IPS-18c (cell line): Measurements from ENCODE around the gene F8.
"Not testable (repeated sequence)": the region's sequence is repeated elsewhere in the genome, so short reads cannot be mapped to it uniquely, and the experiment has no call there.

ENCODE experiments used
- H3K4me3 ChIP-seq: 2 replicates; pipeline ENCODE4 v1.7.0; 2013; ENCODE audit warnings: low read depth, mild to moderate bottlenecking, low read length, moderate library complexity; ENCODE audit not compliant: insufficient read depth
- H3K9me3 ChIP-seq: one replicate; pipeline ENCODE4 v1.6.1; 2013; ENCODE audit warnings: mild to moderate bottlenecking, low read length, moderate library complexity; ENCODE audit not compliant: control insufficient read depth, insufficient read depth

F8 gene

DNA sequence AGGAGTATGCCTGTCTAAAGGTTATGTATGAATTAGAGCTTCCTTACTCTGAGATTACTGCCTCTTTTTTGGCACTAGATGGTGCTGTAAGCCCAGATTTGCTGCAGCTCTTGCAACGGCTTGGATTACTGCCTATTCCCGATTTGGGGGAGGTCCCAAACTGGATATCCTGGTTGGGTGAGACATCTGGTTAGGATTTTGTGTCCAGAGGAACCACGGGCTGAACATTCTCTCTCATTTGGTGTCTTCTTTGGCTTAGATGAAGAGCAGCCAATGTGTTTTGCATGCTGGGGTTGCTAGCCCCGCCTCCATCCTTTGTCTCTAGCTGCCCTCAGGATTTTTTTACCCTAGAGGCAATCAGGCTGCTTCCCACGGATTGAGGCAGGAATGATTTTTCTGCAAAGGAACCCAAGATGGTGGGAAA is 104.5 kb downstream of the F8 start:
- Histone ChIP-seq H3K9me3 (peaks cover 5% of the 10 kb centered on the region), H3K4me3 (peak overlapping the region; percentile 10; the same call in 1 of the 2 replicates)

DNA sequence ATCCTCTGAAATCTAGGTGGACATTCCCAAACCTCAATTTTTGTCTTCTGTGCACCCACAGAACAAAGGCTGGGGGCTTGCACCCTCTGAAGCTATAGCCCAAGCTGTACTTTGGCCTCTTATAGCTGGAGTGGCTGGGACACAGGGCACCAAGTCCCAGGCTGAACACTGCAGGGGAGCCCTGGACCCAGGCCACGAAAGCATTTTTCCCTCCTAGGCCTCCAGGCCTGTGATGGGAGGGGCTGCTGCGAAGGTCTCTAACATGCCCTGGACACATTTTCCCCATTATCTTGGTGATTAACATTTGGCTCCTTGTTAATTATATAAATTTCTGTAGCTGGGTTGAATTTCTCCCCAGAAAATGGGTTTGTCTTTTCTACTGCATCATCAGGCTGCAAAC is 108.5 kb downstream of the F8 start:
- Histone ChIP-seq H3K9me3 (peaks cover 5% of the 10 kb centered on the region), H3K4me3 (no peak overlapping the region)

DNA sequence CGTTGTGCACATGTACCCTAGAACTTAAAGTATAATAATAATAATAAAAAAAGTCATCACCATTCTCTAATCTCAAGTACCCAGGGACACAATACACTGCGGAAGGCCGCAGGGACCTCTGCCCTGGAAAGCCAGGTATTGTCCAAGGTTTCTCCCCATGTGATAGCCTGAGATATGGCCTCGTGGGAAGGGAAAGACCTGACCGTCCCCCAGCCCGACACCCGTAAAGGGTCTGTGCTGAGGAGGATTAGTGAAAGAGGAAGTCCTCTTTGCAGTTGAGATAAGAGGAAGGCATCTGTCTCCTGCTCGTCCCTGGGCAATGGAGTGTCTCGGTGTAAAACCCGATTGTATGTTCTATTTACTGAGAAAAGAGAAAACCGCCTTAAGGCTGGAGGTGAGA is 112.0 kb downstream of the F8 start:
- not testable (repeated sequence) for H3K9me3 ChIP-seq, H3K4me3 ChIP-seq

DNA sequence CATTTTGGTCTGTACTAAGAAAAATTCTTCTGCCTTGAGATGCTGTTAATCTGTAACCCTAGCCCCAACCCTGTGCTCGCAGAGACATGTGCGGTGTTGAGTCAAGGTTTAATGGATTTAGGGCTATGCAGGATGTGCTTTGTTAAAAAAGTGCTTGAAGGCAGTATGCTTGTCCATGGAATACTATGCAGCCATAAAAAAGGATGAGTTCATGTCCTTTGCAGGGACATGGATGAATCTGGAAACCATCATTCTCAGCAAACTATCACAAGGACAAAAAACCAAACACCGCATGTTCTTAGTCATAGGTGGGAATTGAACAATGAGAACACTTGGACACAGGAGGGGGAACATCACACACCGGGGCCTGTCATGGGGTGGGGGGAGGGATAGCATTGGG is 112.5 kb downstream of the F8 start:
- H3K9me3 ChIP-seq, H3K4me3 ChIP-seq: not testable (repeated sequence)

DNA sequence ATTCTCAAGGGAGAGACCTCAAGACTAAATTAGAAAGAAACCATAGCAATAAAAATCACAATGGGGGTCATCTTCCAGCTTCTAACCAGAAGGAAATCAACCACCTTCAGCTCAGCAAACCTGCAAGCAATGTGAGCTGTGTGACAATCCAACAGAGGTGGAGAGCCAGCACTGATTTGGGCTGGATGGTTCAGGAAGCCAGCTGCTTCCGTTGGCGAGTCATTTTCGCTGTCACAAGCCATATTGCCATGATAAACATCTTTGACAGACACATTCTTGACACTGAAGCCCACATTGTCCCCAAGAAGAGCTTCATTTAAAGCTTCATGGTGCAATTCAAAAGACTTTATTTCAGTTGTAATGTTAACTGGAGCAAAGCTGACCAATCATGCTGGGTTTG is 113.7 kb downstream of the F8 start:
- Histone ChIP-seq H3K4me3 (no peak overlapping the region; the same call in 1 of the 2 replicates), H3K9me3 (peaks cover 7% of the 10 kb centered on the region)

DNA sequence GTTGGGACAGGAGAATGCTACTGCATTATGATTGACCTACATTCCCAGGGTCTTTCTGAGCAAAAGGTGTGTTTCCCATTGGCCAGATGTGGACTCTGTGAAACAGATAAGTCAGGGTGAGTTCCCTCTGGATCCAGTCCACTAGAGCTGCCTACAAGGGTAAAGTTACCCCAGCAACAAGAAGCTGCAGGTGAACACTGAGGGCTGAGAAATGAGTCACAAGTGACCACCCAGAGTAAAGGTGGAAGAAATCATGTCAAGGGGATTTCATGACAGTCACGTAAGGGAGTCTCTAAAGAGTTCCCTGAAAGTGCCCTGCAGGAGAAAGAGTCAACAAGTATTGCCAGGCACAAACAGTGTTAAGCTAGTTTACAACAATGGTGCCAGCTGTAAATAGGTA is 120.1 kb downstream of the F8 start:
- Histone ChIP-seq H3K4me3 (no peak overlapping the region), H3K9me3 (no peaks in the 10 kb centered on the region)

DNA sequence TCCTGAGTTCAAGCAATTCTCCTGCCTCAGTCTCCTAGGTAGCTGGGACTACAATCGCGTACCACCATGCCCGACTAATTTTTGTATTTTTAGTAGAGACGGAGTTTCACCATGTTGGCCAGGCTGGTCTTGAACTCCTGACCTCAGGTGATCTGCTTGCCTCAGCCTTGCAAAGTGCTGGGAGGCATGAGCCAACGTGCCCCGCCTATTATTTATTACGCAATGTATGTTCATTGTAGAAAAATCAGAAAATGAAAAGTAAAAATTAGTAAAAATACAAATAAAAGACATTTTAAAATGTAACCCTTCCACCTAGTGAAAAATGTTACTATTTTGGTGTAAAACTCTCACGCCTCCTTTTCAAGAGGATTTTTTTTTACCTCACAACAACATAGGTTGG is 122.2 kb downstream of the F8 start:
- H3K4me3 ChIP-seq: no peak overlapping the region
- peaks cover 5% of the 10 kb centered on the region for H3K9me3 ChIP-seq

DNA sequence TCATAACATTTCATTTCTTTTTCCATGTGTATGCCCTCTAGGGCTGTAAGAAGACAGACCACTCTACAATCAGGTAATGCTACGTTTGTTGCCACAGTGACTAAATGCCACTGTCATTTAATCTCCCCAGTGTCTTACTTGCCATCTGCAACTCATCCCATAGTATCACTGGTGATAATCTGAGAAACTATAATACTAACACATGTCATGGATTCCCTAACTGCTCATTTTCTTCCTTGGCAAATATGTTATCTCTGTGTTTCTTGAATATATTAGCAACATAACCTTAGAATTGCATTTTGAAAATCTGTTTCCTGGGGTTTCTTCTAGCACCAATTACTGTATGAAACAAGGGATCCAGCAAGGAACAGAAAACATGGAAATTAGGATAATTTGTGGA is 130.2 kb downstream of the F8 start:
- Histone ChIP-seq H3K9me3 (peaks cover 5% of the 10 kb centered on the region), H3K4me3 (no peak overlapping the region)

DNA sequence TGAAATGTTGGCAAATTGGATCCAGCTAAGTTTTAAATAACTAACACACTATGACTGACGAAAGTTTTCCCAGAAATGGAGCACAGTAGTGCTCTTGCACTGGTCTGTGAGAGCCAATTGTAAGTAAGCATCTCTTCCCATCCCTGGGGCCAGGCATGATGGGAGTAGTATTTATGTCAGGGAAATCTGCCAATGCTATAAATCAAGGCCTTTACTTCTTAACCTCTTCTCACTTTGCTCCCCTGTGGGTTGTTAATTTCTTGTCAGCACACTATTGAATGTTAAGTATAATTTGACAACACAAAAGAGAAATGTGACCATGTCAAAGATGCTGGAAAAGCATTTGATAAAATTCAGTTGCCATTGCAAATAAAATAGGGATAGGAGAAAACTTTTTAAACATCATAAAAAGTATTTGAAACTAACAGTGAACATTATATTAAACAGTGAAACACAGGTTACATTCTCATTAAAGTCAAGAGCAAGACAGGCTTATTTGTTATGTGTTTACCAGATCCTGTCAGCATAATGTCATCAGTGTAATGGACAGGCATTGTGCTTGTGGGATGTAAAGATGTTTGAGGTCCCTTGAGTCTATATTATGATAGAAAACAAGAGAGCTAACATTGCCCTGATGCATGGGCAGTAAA is 131.4 kb downstream of the F8 start:
- H3K4me3 ChIP-seq: no peak overlapping the region
- peaks cover under 1% of the 10 kb centered on the region for H3K9me3 ChIP-seq

DNA sequence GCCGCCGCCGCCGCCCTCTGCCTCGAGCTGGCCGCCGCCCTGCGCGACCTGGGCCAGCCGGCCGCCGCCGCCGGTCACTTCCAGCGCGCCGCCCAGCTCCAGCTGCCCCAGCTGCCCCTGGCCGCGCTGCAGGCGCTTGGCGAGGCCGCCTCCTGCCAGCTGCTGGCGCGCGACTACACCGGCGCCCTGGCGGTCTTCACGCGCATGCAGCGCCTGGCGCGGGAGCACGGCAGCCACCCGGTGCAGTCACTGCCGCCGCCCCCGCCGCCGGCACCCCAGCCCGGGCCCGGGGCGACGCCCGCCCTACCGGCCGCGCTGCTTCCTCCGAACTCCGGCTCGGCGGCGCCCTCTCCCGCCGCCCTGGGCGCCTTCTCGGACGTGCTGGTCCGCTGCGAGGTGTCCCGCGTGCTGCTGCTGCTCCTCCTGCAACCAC is 135.7 kb downstream of the F8 start:
- H3K9me3 ChIP-seq, H3K4me3 ChIP-seq: not testable (repeated sequence)

DNA sequence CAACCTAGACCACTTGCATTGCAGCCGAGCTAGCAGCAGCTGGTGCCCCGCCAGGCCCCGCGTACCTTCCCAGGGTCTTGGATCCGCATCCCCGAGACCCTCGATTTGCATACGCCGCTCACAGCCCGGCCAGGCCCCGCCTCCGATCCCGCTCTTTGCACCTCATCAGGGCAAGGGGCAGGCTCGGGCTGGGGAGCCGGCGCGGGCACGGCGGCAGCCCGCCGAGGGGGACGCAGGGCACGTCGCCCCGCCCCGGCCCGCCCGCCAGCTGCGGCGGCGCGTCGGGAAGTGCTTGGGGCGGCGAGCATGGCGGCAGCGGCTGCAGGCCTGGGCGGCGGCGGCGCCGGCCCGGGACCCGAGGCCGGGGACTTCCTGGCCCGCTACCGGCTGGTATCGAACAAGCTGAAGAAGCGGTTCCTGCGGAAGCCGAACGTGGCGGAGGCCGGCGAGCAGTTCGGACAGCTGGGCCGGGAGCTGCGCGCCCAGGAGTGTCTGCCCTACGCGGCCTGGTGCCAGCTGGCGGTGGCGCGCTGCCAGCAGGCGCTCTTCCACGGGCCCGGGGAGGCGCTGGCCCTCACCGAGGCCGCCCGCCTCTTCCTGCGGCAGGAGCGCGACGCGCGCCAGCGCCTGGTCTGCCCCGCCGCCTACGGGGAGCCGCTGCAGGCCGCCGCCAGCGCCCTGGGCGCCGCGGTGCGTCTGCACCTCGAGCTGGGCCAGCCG is 136.3 kb downstream of the F8 start, which contains the start of gene F8A1:
F8A1 (plus strand) TSS at position 287 of the 720 bp plus-strand sequence; CDS start at position 307, 20 bp downstream.
- not testable (repeated sequence) for H3K9me3 ChIP-seq, H3K4me3 ChIP-seq

DNA sequence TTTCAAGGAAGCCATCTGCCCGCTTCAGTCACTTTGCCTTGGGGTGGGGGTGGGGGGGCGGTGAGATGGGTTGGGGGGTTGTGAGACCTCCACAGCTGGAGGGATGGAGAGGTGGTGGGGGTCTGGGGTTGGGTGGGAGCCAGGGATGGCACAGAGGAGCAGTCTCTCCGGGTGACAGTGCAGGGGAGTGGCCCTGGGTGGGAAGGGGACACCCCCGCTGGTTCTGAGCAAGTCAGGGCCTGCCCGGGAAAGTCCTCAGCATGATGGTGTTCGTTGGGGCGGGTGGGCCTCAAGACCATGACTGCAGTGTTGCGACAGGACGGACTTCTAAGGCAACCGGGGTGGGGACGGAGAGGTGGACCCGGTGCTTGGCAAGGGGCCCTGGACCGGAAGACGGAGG is 137.0 kb downstream of the F8 start:
- not testable (repeated sequence) for H3K9me3 ChIP-seq, H3K4me3 ChIP-seq

DNA sequence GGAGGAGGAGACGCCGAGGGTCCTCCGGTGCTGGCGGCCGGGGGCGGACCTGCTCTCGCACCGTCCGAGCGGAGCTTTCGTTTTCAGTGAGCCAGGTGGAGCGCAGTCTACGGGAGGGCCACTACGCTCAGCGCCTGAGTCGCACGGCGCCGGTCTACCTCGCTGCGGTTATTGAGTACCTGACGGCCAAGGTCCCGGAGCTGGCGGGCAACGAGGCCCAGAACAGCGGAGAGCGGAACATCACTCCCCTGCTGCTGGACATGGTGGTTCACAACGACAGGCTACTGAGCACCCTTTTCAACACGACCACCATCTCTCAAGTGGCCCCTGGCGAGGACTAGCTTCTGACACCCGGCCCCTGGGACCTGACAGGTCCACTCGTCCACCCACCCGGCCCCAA is 137.5 kb downstream of the F8 start:
- H3K9me3 ChIP-seq, H3K4me3 ChIP-seq: not testable (repeated sequence)

DNA sequence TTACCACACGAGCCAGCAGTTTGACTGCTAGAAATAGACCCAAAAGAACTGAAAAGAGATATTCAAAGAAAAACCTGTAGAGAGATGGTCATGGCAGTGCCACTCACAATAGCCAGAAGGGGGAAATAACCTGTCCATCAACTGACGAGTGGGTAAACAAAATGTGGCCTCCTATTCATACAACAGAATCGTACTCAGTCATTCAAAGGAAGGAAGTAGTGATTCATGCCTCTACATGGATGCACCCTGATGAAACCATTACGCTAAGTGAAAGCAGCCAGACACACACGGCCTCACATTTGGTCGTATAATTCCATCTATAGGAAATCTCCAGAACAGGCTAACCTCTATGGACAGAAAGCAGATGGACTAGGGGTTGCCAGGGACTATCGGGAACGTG is 138.5 kb downstream of the F8 start:
- H3K9me3 ChIP-seq, H3K4me3 ChIP-seq: not testable (repeated sequence)

DNA sequence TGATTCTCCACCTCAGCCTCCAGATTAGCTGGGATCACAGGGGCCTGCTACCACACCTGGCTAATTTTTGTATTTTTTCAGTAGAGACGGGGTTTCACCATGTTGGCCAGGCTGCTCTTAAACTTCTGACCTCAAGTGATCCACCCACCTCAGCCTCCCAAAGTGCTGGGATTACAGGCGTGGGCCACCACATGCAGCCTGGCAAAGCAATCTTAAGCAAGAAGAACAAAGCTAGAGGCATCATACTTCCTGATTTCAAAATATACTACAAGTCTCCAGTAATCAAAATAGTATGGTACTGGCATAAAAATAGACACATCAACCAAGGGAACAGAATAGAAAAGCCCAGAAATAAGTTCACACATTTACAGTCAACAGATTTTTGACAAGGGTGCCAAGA is 149.2 kb downstream of the F8 start:
- H3K9me3 ChIP-seq: peaks cover 3% of the 10 kb centered on the region

DNA sequence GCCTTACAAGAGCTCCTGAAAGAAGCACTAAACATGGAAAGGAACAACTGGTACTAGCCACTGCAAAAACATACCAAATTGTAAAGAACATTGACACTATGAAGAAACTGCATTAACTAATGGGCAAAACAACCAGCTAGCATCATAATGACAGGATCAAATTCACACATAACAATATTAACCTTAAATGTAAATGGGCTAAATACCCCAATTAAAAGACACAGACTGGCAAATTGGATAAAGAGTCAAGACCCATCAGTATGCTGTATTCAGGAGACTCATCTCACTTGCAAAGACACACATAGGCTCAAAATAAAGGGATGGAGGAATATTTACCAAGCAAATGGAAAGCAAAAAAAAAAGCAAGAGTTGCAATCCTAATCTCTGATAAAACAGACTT is 154.0 kb downstream of the F8 start:
- not testable (repeated sequence) for H3K4me3 ChIP-seq, H3K9me3 ChIP-seq

More for the DNA sequence above, 149.2 kb downstream of the F8 start:
- H3K4me3 ChIP-seq: no peak overlapping the region

DNA sequence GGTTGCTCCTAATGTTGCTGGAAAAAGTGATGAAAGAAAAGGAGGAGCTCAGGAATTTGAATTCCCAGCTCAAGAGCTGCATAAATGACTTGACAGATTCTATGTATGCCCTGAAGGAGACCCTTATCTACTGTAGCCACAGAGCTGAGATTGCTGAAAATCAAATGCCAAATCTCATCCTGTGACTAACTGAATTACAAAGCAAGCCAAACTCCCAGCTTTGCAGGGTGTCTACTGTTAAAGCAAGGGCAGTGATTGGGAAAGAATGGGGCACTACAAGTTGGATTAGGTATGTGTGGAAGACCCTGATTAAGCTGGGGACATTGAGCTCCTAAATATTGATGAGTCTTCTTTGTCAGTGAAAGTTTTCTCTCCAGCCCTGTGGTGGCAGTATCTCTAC is 167.3 kb downstream of the F8 start:
- H3K9me3 ChIP-seq: no peaks in the 10 kb centered on the region

DNA sequence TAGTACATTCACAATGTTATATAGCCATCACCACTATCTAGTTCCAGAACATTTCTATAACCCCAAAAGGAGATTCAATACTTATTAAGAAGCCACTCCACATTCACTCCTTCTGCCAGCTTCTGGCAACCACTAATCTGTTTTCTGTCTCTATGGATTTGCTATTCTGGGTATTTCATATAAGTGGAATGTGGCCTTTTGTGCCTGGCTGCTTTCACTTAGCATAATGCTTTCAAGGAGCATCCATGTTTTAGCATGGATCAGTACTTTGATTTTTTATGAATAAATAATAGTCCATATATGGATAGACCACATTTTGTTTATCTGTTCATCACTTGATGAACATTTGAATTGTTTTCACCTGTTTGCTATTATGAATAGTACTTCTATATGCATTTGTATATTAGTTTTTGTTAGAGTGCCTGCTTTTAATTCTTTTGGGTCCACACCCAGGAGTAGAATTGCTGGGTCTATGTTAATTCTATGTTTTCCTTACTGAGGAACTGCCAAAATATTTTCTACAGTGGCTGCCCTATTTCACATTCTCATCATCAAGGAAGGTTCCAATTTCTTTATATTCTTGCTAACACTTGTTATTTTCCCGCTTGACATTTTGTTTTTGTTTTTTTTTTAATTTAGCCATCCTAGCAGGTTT is 171.4 kb downstream of the F8 start:
- H3K4me3 ChIP-seq: no peak overlapping the region

More for the DNA sequence above, 167.3 kb downstream of the F8 start:
- H3K4me3 ChIP-seq: no peak overlapping the region

More for the DNA sequence above, 171.4 kb downstream of the F8 start:
- H3K9me3 ChIP-seq: peaks cover 3% of the 10 kb centered on the region
